ENCODE measurements around the gene NTMT1. TPM values are rescaled to one million over a fixed set of nuclear protein-coding genes. Genes with fewer than 3 reads are reported as not detected.
A peak's percentile ranks its signal among the peaks of the same experiment; 100 is the strongest.
"Not testable (repeated sequence)": the region's sequence is repeated elsewhere in the genome, so short reads cannot be mapped to it uniquely, and the experiment has no call there.

The NTMT1 gene
- total RNA-seq, 1 experiment from 2014 or later = 46.5 TPM

GRCh38 chr9:129635099-129636065 lies 9.4 kb downstream of the NTMT1 start:
- no peak for DNase-seq (ENCODE audit: extremely low read depth, low read depth)

GRCh38 chr9:129636343-129636742 lies 10.4 kb downstream of the NTMT1 start:
- DNase-seq (ENCODE audit: extremely low read depth, low read depth) = not testable (repeated sequence)

- no peak for DNase-seq (ENCODE audit: extremely low read depth, low read depth)
These were observed 11.1 kb downstream of the NTMT1 start for GRCh38 chr9:129637102-129637501.

- DNase-seq (ENCODE audit: extremely low read depth, low read depth) = no peak
These were observed 11.9 kb downstream of the NTMT1 start for GRCh38 chr9:129637673-129638439.

GRCh38 chr9:129639034-129639630 lies 13.2 kb downstream of the NTMT1 start:
- no peak for DNase-seq (ENCODE audit: extremely low read depth, low read depth)

- no peak for DNase-seq (ENCODE audit: extremely low read depth, low read depth)
These were observed 13.8 kb downstream of the NTMT1 start for GRCh38 chr9:129639756-129640085.

GRCh38 chr9:129640086-129640870 lies 14.3 kb downstream of the NTMT1 start:
- no peak for DNase-seq (ENCODE audit: extremely low read depth, low read depth)

GRCh38 chr9:129640871-129641749 lies 15.1 kb downstream of the NTMT1 start:
- DNase-seq (ENCODE audit: extremely low read depth, low read depth) = no peak

- peak; percentile 95 for DNase-seq (ENCODE audit: extremely low read depth, low read depth)
These were observed 16.0 kb downstream of the NTMT1 start, which contains the start of gene ASB6 for GRCh38 chr9:129641750-129642585. TSS of gene ASB6 (minus strand) at chr9:129642151. CDS start at chr9:129641999, 152 bp downstream.

- no peak for DNase-seq (ENCODE audit: extremely low read depth, low read depth)
These were observed 17.7 kb downstream of the NTMT1 start for GRCh38 chr9:129643706-129644105.

- DNase-seq (ENCODE audit: extremely low read depth, low read depth) = no peak
These were observed 18.4 kb downstream of the NTMT1 start for GRCh38 chr9:129644365-129644764.

- DNase-seq (ENCODE audit: extremely low read depth, low read depth) = no peak
These were observed 18.9 kb downstream of the NTMT1 start for GRCh38 chr9:129644902-129645301.

GRCh38 chr9:129646252-129646651 lies 20.3 kb downstream of the NTMT1 start:
- no peak for DNase-seq (ENCODE audit: extremely low read depth, low read depth)

- no peak for DNase-seq (ENCODE audit: extremely low read depth, low read depth)
These were observed 20.7 kb downstream of the NTMT1 start for GRCh38 chr9:129646654-129647053.

- DNase-seq (ENCODE audit: extremely low read depth, low read depth) = no peak
These were observed 21.7 kb downstream of the NTMT1 start for GRCh38 chr9:129647635-129648034.

GRCh38 chr9:129648092-129648763 lies 22.3 kb downstream of the NTMT1 start:
- DNase-seq (ENCODE audit: extremely low read depth, low read depth) = no peak

GRCh38 chr9:129648764-129649115 lies 22.8 kb downstream of the NTMT1 start:
- no peak for DNase-seq (ENCODE audit: extremely low read depth, low read depth)

Measured in NCI-H460 (cell line).